HepG2 (cell line): ENCODE results near the gene SLC4A9. TPM values are rescaled to one million over a fixed set of nuclear protein-coding genes. Genes with fewer than 3 reads are reported as not detected.
A peak's percentile ranks its signal among the peaks of the same experiment; 100 is the strongest.

Experiments used
- ATAC-seq: fragments of 200-7000 bp; cut with Tn5 transposase; 3 replicates; pipeline ENCODE4 v1.9.1; 2020; ENCODE audit warnings: mild to moderate bottlenecking, moderate library complexity
- BruUV-seq: library from RNA; stranded (reverse); fragments of 400-500 nt; replicated peaks from 2 replicates; lab custom pipeline; 2021; lab: Mats Ljungman, UMichigan
- CTCF ChIA-PET: fragments of 300-600 bp; formaldehyde crosslinking; extraction: SDS; loops from one replicate; lab custom pipeline; 2021; ENCODE audit warnings: low total read pairs, inconsistent platforms, low intra/inter-chr PET ratio; lab: Yijun Ruan, JAX
- POLR2A ChIA-PET: fragments of 350-600 bp; sonication (Branson Sonifier 250); formaldehyde crosslinking; loops from one replicate; lab custom pipeline; 2020; ENCODE audit warnings: antibody characterized with exemption, inconsistent platforms; lab: Yijun Ruan, JAX
- DNase-seq: peaks from one replicate; pipeline ENCODE4 v3.0.0-alpha.2; 2015; ENCODE audit warnings: low spot score
- FAIRE-seq: peaks from 3 replicates; lab custom pipeline; 2011; peaks lifted over from hg19 to GRCh38; lab: Jason Lieb, UNC
- H2AFZ ChIP-seq: one replicate; pipeline ENCODE4 v1.6.1; 2011; ENCODE audit warnings: low read length, inconsistent platforms
- H3K27ac ChIP-seq: fragments of 300-600 bp; 3 replicates; pipeline ENCODE4 v1.8.0; 2011; ENCODE audit warnings: mixed run types, mild to moderate bottlenecking, mixed read lengths, low read length, inconsistent platforms; ENCODE audit not compliant: insufficient read depth; ENCODE audit errors: extremely low read length
- H3K27me3 ChIP-seq, 2 experiments: fragments of 200-600 bp in 1 of 2; 2 replicates in 1 of 2; 3 replicates in 1 of 2; pipeline versions ENCODE4 v1.6.0 to v1.8.0; 2011; ENCODE audit warnings: low read length in 2 of 2, mild to moderate bottlenecking in 2 of 2, moderate library complexity in 2 of 2, inconsistent platforms in 1 of 2; ENCODE audit not compliant: insufficient read depth in 2 of 2, control insufficient read depth in 1 of 2
- H3K36me3 ChIP-seq, 2 experiments: fragments of 200-600 bp in 1 of 2; replicated peaks in 1 of 2; 2 replicates in 1 of 2; 3 replicates in 1 of 2; pipeline versions ENCODE4 v1.5.1 to v1.8.0; 2011; ENCODE audit warnings: low read length in 2 of 2, inconsistent platforms in 1 of 2; ENCODE audit not compliant: insufficient read depth in 2 of 2, control insufficient read depth in 1 of 2
- H3K4me1 ChIP-seq: 2 replicates; pipeline ENCODE4 v1.5.1; 2012; ENCODE audit warnings: low read length, inconsistent platforms; ENCODE audit not compliant: insufficient read depth
- H3K4me2 ChIP-seq: 2 replicates; pipeline ENCODE4 v1.6.0; 2011; ENCODE audit warnings: low read depth, low read length, inconsistent platforms
- H3K4me3 ChIP-seq, 3 experiments: fragments of 200-600 bp in 1 of 3; sonication (generic), shearing (Covaris generic) in 1 of 3; replicated peaks in 1 of 3; 2 replicates each; pipeline ENCODE4 v1.5.1; 2011 to 2016; ENCODE audit warnings: low read length in 3 of 3, inconsistent platforms in 2 of 3, low read depth in 2 of 3, mild to moderate bottlenecking in 2 of 3, control low read depth in 1 of 3, mixed read lengths in 1 of 3; ENCODE audit not compliant: insufficient read depth in 1 of 3
- H3K79me2 ChIP-seq: one replicate; pipeline ENCODE4 v1.6.1; 2011; ENCODE audit warnings: low read length, inconsistent platforms; ENCODE audit not compliant: insufficient read depth
- H3K9ac ChIP-seq: 2 replicates; pipeline ENCODE4 v1.6.0; 2011; ENCODE audit warnings: mild to moderate bottlenecking, low read depth, low read length, inconsistent platforms; ENCODE audit not compliant: insufficient read depth
- H3K9me3 ChIP-seq: 2 replicates; pipeline ENCODE4 v1.5.1; 2012; ENCODE audit warnings: mild to moderate bottlenecking, low read length
- H4K20me1 ChIP-seq: 2 replicates; pipeline ENCODE4 v1.6.0; 2011; ENCODE audit warnings: inconsistent platforms, mild to moderate bottlenecking, low read length, moderate library complexity; ENCODE audit not compliant: insufficient read depth
- CENPT ChIP-seq: sonication (generic); formaldehyde crosslinking; IDR thresholded peaks from 2 replicates; pipeline ENCODE4 v1.8.0; 2022; ENCODE audit warnings: low read depth, mild to moderate bottlenecking, moderate library complexity, missing genetic modification reagents
- ELK4 ChIP-seq: sonication (generic); formaldehyde crosslinking; IDR thresholded peaks from 2 replicates; pipeline ENCODE4 v1.9.0; 2021; ENCODE audit warnings: missing genetic modification reagents, borderline replicate concordance
- FOSL2 ChIP-seq: sonication (generic); formaldehyde crosslinking; IDR thresholded peaks from 2 replicates; pipeline ENCODE4 v1.4.0; 2020; ENCODE audit warnings: missing genetic modification reagents
- MBD4 ChIP-seq: IDR thresholded peaks from 2 replicates; pipeline ENCODE4 v1.6.1; 2012; ENCODE audit warnings: low read length, inconsistent platforms, borderline replicate concordance
- NR2F6 ChIP-seq, 2 experiments: IDR thresholded peaks; 2 replicates each; pipeline ENCODE4 v1.6.1; 2016; ENCODE audit warnings: antibody characterized with exemption in 1 of 2, mild to moderate bottlenecking in 1 of 2
- ZNF276 ChIP-seq: sonication (generic); formaldehyde crosslinking; IDR thresholded peaks from 2 replicates; pipeline ENCODE4 v1.4.0; 2020; ENCODE audit warnings: mild to moderate bottlenecking, low read depth, missing genetic modification reagents
- ZNF431 ChIP-seq: sonication (generic); formaldehyde crosslinking; IDR thresholded peaks from 2 replicates; pipeline ENCODE4 v1.9.0; 2022; ENCODE audit warnings: missing genetic modification reagents, low read depth, mild to moderate bottlenecking, borderline replicate concordance
- ZNF639 ChIP-seq: conservative IDR thresholded peaks from 2 replicates; pipeline ENCODE4 v1.6.1; 2018; ENCODE audit warnings: missing genetic modification reagents
- ZNF713 ChIP-seq: sonication (generic); formaldehyde crosslinking; IDR thresholded peaks from 2 replicates; pipeline ENCODE4 v1.4.0; 2020; ENCODE audit warnings: mild to moderate bottlenecking, missing genetic modification reagents
- ZSCAN30 ChIP-seq: sonication (generic); formaldehyde crosslinking; IDR thresholded peaks from 2 replicates; pipeline ENCODE4 v1.5.0; 2020; ENCODE audit warnings: mild to moderate bottlenecking, missing genetic modification reagents
- WGBS: methylation state at CpG from one replicate; pipeline ENCODE4 v1.1.6; 2017; ENCODE audit warnings: low lambda C conversion rate; 5-methylcytosine and 5-hydroxymethylcytosine counted together
- in situ Hi-C: cut with HindIII; loops from 2 replicates; pipeline ENCODE4 v1.10.0; 2017; ENCODE audit warnings: low pct_unique_long_range_greater_than_20kb; ENCODE audit not compliant: extremely low pct_ligation_motif_present
- intact Hi-C: fragments of 100-400 bp; cut with micrococcal nuclease; formaldehyde crosslinking; loops from one replicate; pipeline ENCODE4 v1.10.0; 2022; ENCODE audit not compliant: unreplicated experiment
- polyA plus RNA-seq, 8 experiments: library from polyadenylated mRNA; depleted of rRNA in 3 of 8; stranded (reverse) in 7 of 8; unstranded in 1 of 8; fragments of >200 nt; fragmentation: Illumina TruSeq in 4 of 8; extraction: Trizol in 4 of 8; gene quantifications; 2 replicates each; pipeline versions ENCODE4 v1.2.1 to v1.2.3, GENCODE V29; 2011 to 2016; ENCODE audit warnings: low read depth in 4 of 8, missing spikeins in 1 of 8, mixed read lengths in 1 of 8; ENCODE audit not compliant: insufficient read depth in 1 of 8
- total RNA-seq, 5 experiments: library from RNA; depleted of rRNA; stranded (reverse); fragments of >200 nt; fragmentation: Illumina TruSeq; extraction: Trizol; gene quantifications; 2 replicates each; pipeline ENCODE4 v1.2.3, GENCODE V29; 2016; ENCODE audit warnings: low read depth in 1 of 5

The SLC4A9 gene
- total and polyA plus RNA-seq, 2 of the 13 experiments (the other 11 are each of a cell fraction or from before 2014, with no cell fraction given): not detected

GRCh38 chr5:140348104-140348503, 11.9 kb upstream of the SLC4A9 start (continued):
- TF ChIP-seq ELK4 (CRISPR knock-in tag) (no peak), ZSCAN30 (CRISPR knock-in tag) (no peak), ZNF713 (no peak), ZNF431 (CRISPR knock-in tag) (no peak)

GRCh38 chr5:140349244-140349643, 10.8 kb upstream of the SLC4A9 start:
- in situ Hi-C loops (no loop called here), intact Hi-C loops (loop anchor here (5.0 kb wide), 3 partner anchors 57 to 177 kb away; no protein-coding TSS in a partner anchor)
- no peaks in the 10 kb centered on the region for H3K36me3 ChIP-seq
- H3K79me2 ChIP-seq: no peaks in the 10 kb centered on the region
- 75% methylated on average over 1 of the region's 2 CpGs for WGBS
- FAIRE-seq (no peak), ATAC-seq (no peak), DNase-seq (no peak)
- no TSS peak for BruUV-seq
- TF ChIP-seq NR2F6 (IDR thresholded peaks at IDR 0.05) (no peak), NR2F6 (CRISPR knock-in tag; IDR thresholded peaks at IDR 0.05) (no peak), FOSL2 (CRISPR knock-in tag) (peak; percentile 37; the same call in 1 of the 2 replicates), ZNF276 (CRISPR knock-in tag) (no peak), MBD4 (no peak), ZNF639 (CRISPR knock-in tag) (no peak), CENPT (CRISPR knock-in tag) (no peak)
- H3K27me3 ChIP-seq: 0 out of 5 replicates have a peak, but pooled peaks cover 0 to 7% of the 10 kb centered on the region in 2 experiments
- no peak overlapping the region for H3K4me3 ChIP-seq
- peaks cover 73% of the 10 kb centered on the region for H3K4me1 ChIP-seq
- ChIA-PET POLR2A (no interaction called here), CTCF (interaction anchor here (1.0 kb wide), 1 partner anchor 105 kb away, joined by 3 read pairs; no protein-coding TSS in a partner anchor)
- H4K20me1 ChIP-seq: no peaks in the 10 kb centered on the region
- no peak overlapping the region for H3K4me2 ChIP-seq
- no peaks in the 10 kb centered on the region for H3K9me3 ChIP-seq
- H3K9ac ChIP-seq: no peak overlapping the region
- no peak overlapping the region for H3K27ac ChIP-seq
- no peak overlapping the region for H2AFZ ChIP-seq
